Mesenchymal stem cell (in vitro differentiated cells and primary cell): Measurements from ENCODE around the gene MICAL2.

Source experiments
- DNase-seq: peaks from one replicate; pipeline ENCODE4 v3.0.0-alpha.2; 2013
- H2AFZ ChIP-seq: one replicate; pipeline ENCODE4 v1.6.1; 2013; ENCODE audit warnings: low read depth, mild to moderate bottlenecking, control low read depth, inconsistent platforms, low read length, moderate library complexity
- H2AK5ac ChIP-seq: 2 replicates; pipeline ENCODE4 v1.6.1; 2013; ENCODE audit warnings: low read length, moderate library complexity, mild to moderate bottlenecking, inconsistent platforms; ENCODE audit not compliant: severe bottlenecking
- H2BK120ac ChIP-seq: one replicate; pipeline ENCODE4 v1.6.1; 2013; ENCODE audit warnings: low read depth, mild to moderate bottlenecking, inconsistent platforms, low read length, moderate library complexity
- H2BK12ac ChIP-seq, 2 experiments: one replicate each; pipeline ENCODE4 v1.6.1; 2013; ENCODE audit warnings: inconsistent platforms in 2 of 2, low read length in 2 of 2, mild to moderate bottlenecking in 2 of 2, moderate library complexity in 2 of 2, control low read depth in 1 of 2
- H2BK15ac ChIP-seq: one replicate; pipeline ENCODE4 v1.6.1; 2013; ENCODE audit warnings: mild to moderate bottlenecking, low read depth, inconsistent platforms; ENCODE audit not compliant: poor library complexity, severe bottlenecking
- H2BK5ac ChIP-seq: 2 replicates; pipeline ENCODE4 v1.6.1; 2013; ENCODE audit warnings: low read depth, mild to moderate bottlenecking, low read length, control low read depth, inconsistent platforms; ENCODE audit not compliant: poor library complexity, severe bottlenecking
- H3K14ac ChIP-seq, 2 experiments: one replicate each; pipeline ENCODE4 v1.6.1; 2013; ENCODE audit warnings: inconsistent platforms in 2 of 2, low read length in 2 of 2, control low read depth in 1 of 2, mild to moderate bottlenecking in 1 of 2, moderate library complexity in 1 of 2
- H3K18ac ChIP-seq, 2 experiments: one replicate each; pipeline ENCODE4 v1.6.1; 2013; ENCODE audit warnings: inconsistent platforms in 2 of 2, low read length in 2 of 2, control low read depth in 1 of 2, low read depth in 1 of 2, mild to moderate bottlenecking in 1 of 2
- H3K23ac ChIP-seq, 2 experiments: one replicate each; pipeline ENCODE4 v1.6.1; 2013; ENCODE audit warnings: inconsistent platforms in 2 of 2, low read length in 2 of 2, mild to moderate bottlenecking in 2 of 2, moderate library complexity in 2 of 2, control low read depth in 1 of 2
- H3K27ac ChIP-seq: 2 replicates; pipeline ENCODE4 v1.5.1; 2013; ENCODE audit warnings: mild to moderate bottlenecking, moderate library complexity, low read length, control low read depth, inconsistent platforms; ENCODE audit not compliant: poor library complexity, severe bottlenecking
- H3K27me3 ChIP-seq, 2 experiments: 2 replicates each; pipeline versions ENCODE4 v1.6.1 to v1.7.0; 2013; ENCODE audit warnings: low read length in 2 of 2, mild to moderate bottlenecking in 2 of 2, moderate library complexity in 2 of 2, control low read depth in 1 of 2, inconsistent platforms in 1 of 2; ENCODE audit not compliant: control insufficient read depth in 1 of 2, insufficient read depth in 1 of 2
- H3K36me3 ChIP-seq, 2 experiments: 2 replicates each; pipeline versions ENCODE4 v1.6.1 to v1.7.0; 2013; ENCODE audit warnings: low read length in 2 of 2, control low read depth in 1 of 2, inconsistent platforms in 1 of 2, low read depth in 1 of 2, mild to moderate bottlenecking in 1 of 2; ENCODE audit not compliant: insufficient read depth in 2 of 2, control insufficient read depth in 1 of 2
- H3K4ac ChIP-seq, 2 experiments: one replicate each; pipeline ENCODE4 v1.6.1; 2013; ENCODE audit warnings: inconsistent platforms in 2 of 2, low read length in 2 of 2, mild to moderate bottlenecking in 2 of 2, moderate library complexity in 2 of 2, control low read depth in 1 of 2, low read depth in 1 of 2
- H3K4me1 ChIP-seq: 2 replicates; pipeline ENCODE4 v1.6.1; 2013; ENCODE audit warnings: low read depth, low read length, control low read depth; ENCODE audit not compliant: control insufficient read depth, insufficient read depth
- H3K4me2 ChIP-seq: 2 replicates; pipeline ENCODE4 v1.6.1; 2013; ENCODE audit warnings: low read length, mild to moderate bottlenecking, inconsistent platforms; ENCODE audit not compliant: poor library complexity, severe bottlenecking
- H3K4me3 ChIP-seq, 2 experiments: 2 replicates each; pipeline versions ENCODE4 v1.5.1 to v1.7.0; 2013; ENCODE audit warnings: low read length in 2 of 2, mild to moderate bottlenecking in 2 of 2, control low read depth in 1 of 2, low read depth in 1 of 2; ENCODE audit not compliant: insufficient read depth in 1 of 2
- H3K79me1 ChIP-seq: replicated peaks from 2 replicates; pipeline ENCODE4 v1.6.1; 2013; ENCODE audit warnings: mild to moderate bottlenecking, control low read depth, low read length, inconsistent platforms; ENCODE audit not compliant: poor library complexity, severe bottlenecking
- H3K9ac ChIP-seq: 2 replicates; pipeline ENCODE4 v1.7.0; 2013; ENCODE audit warnings: mild to moderate bottlenecking, low read length, moderate library complexity
- H3K9me3 ChIP-seq: 2 replicates; pipeline ENCODE4 v1.7.0; 2013; ENCODE audit warnings: mild to moderate bottlenecking, low read length; ENCODE audit not compliant: control insufficient read depth
- H4K8ac ChIP-seq: one replicate; pipeline ENCODE4 v1.6.1; 2013; ENCODE audit warnings: inconsistent platforms, mild to moderate bottlenecking, low read length, moderate library complexity
- H4K91ac ChIP-seq: one replicate; pipeline ENCODE4 v1.6.1; 2013; ENCODE audit warnings: mild to moderate bottlenecking, low read length, inconsistent platforms
- WGBS: methylation state at CpG from one replicate; pipeline ENCODE4 v1.1.7; 2013; ENCODE audit warnings: mixed read lengths; 5-methylcytosine and 5-hydroxymethylcytosine counted together

The MICAL2 gene

DNA sequence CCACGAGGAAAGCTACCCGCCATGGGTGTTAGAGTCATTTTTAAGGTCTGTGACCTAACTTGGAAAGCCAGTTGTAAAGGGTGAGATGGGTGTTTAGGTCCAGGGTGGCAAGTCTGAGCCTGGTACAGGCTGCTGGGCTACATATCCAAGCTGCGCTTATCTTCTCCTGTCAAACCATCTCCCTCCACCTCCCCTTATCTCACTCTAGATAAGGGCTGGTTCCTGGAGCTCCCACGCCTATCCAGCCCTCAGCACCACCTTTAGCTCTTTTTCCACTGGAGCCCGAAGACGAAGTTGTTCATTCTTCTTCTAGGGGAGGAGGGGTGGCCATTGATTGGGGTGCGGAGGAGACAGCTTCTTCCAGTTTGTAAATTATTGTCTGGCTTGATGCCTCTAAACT lies 48.5 kb downstream of the MICAL2 start:
- Histone ChIP-seq H3K14ac (no peak overlapping the region), H3K18ac (peak overlapping the region; percentile 79 to 92)

DNA sequence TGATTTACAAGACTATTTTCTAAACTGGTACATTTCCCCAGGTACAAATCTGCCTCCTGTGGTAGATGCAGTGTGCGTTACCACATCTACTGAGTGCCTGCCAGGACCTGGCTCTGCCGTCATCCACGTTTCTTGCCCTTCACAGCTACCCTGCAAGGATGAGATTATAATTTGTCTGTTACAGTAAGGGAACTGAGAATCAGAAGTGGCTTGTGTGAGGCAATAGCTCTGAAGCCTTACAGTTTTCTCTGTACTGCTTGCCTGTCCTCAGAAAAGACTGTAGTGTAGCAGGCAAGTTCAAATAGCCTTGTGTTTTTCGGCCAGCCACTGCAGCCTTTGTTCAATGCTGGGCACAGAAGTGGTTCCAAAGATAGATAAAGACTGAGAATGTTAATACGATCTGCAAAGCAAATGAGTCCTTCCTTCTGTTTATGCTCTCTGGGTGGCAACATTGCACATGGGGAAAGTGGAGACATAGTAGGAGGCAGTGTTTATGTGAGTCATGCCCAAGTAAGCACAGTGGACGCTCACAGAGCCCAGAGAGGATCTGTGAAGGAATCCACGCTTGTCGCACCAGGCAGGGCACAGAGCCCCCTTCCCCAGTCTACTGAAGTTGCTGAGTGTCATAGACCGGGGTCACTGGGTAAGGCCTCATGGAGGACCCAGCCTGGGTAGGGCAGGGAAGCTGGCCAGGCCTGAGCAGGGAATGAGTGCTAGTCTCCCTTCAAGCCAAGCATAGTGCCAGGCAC lies 49.1 kb downstream of the MICAL2 start:
- DNase-seq = peak; percentile 98
- Histone ChIP-seq H2BK5ac (peak overlapping the region; percentile 93), H3K79me1 (peaks cover 21% of the 10 kb centered on the region), H2BK12ac (peak overlapping the region; percentile 98 to 100), H2AFZ (no peak overlapping the region), H3K36me3 (peaks cover 22 to 26% of the 10 kb centered on the region in 2 experiments), H3K4me3 (no peak overlapping the region), H3K4me1 (peaks cover 45% of the 10 kb centered on the region), H4K91ac (peak overlapping the region; percentile 98), H3K4me2 (no peak overlapping the region), H3K27me3 (no peaks in the 10 kb centered on the region), H3K9me3 (no peaks in the 10 kb centered on the region), H3K23ac (peak overlapping the region in 1 of 2 experiments; percentile 75), H3K9ac (peak overlapping the region; percentile 54), H3K18ac (peak overlapping the region; percentile 96 to 97), H2BK120ac (peak overlapping the region; percentile 89), H3K14ac (peak overlapping the region in 1 of 2 experiments; percentile 76), H3K4ac (peak overlapping the region; percentile 91 to 93), H3K27ac (peak overlapping the region; percentile 92), H2BK15ac (peak overlapping the region; percentile 87), H2AK5ac (peak overlapping the region; percentile 91), H4K8ac (peak overlapping the region; percentile 78)
- WGBS = 20% methylated on average over 9 of the region's 9 CpGs

More for the DNA sequence above, 48.5 kb downstream of the MICAL2 start:
- H3K27ac ChIP-seq = peak overlapping the region; percentile 92
- H2BK12ac ChIP-seq = peak overlapping the region; percentile 76 to 82
- no peak overlapping the region for H3K23ac ChIP-seq
- H4K91ac ChIP-seq = no peak overlapping the region
- H3K36me3 ChIP-seq = peaks cover 25 to 32% of the 10 kb centered on the region in 2 experiments
- peak overlapping the region; percentile 26 for H2BK15ac ChIP-seq
- no peak overlapping the region for H3K4me2 ChIP-seq
- no peak overlapping the region for H2AFZ ChIP-seq
- peaks cover 21% of the 10 kb centered on the region for H3K79me1 ChIP-seq
- peak overlapping the region; percentile 50 for H2BK120ac ChIP-seq
- DNase-seq = no peak
- H4K8ac ChIP-seq = peak overlapping the region; percentile 66
- H3K4me3 ChIP-seq = no peak overlapping the region
- peak overlapping the region; percentile 39 to 91 for H3K4ac ChIP-seq
- H2BK5ac ChIP-seq = no peak overlapping the region
- H3K27me3 ChIP-seq = no peaks in the 10 kb centered on the region
- H3K9me3 ChIP-seq = no peaks in the 10 kb centered on the region
- peak overlapping the region; percentile 90 for H2AK5ac ChIP-seq
- H3K9ac ChIP-seq = peak overlapping the region; percentile 54
- WGBS = 43% methylated on average over 1 of the region's 7 CpGs
- peaks cover 43% of the 10 kb centered on the region for H3K4me1 ChIP-seq

DNA sequence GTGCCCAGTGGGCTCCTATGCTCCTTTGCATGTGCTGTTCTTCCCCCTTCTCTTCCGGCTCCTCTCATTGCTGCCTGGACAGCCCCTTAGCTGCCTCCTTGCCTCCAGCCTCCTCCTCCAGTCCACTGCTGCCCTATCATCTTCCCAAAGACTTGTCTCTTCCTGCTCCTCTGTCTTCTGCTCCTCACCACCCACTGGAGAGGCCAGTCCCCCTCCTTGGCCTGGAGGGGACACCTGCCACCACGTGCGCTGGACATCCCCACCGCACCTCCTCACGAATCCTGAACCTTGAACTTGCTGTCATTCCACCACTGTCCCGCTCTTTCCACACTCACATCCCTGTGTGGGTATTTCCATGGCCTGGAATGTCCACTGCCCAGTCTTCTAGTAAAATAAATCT lies 49.8 kb downstream of the MICAL2 start:
- H3K36me3 ChIP-seq = peaks cover 19 to 27% of the 10 kb centered on the region in 2 experiments
- peak overlapping the region; percentile 96 to 97 for H3K18ac ChIP-seq
- peak overlapping the region; percentile 93 for H2BK5ac ChIP-seq
- 94% methylated on average over 6 of the region's 6 CpGs for WGBS
- H3K9ac ChIP-seq = peak overlapping the region; percentile 48
- H4K91ac ChIP-seq = peak overlapping the region; percentile 98
- H4K8ac ChIP-seq = peak overlapping the region; percentile 79
- peak overlapping the region; percentile 89 for H2BK120ac ChIP-seq
- H2AFZ ChIP-seq = no peak overlapping the region
- peak overlapping the region; percentile 98 to 100 for H2BK12ac ChIP-seq
- H3K4me3 ChIP-seq = no peak overlapping the region
- no peaks in the 10 kb centered on the region for H3K27me3 ChIP-seq
- H3K4me1 ChIP-seq = peaks cover 49% of the 10 kb centered on the region
- no peak overlapping the region for H3K4me2 ChIP-seq
- H3K27ac ChIP-seq = peak overlapping the region; percentile 92
- H3K23ac ChIP-seq = peak overlapping the region in 1 of 2 experiments; percentile 20
- peak overlapping the region in 1 of 2 experiments; percentile 76 for H3K14ac ChIP-seq
- DNase-seq = no peak
- peak overlapping the region; percentile 91 to 93 for H3K4ac ChIP-seq
- peak overlapping the region; percentile 91 for H2AK5ac ChIP-seq
- H3K9me3 ChIP-seq = no peaks in the 10 kb centered on the region
- H3K79me1 ChIP-seq = peaks cover 21% of the 10 kb centered on the region
- peak overlapping the region; percentile 87 for H2BK15ac ChIP-seq

DNA sequence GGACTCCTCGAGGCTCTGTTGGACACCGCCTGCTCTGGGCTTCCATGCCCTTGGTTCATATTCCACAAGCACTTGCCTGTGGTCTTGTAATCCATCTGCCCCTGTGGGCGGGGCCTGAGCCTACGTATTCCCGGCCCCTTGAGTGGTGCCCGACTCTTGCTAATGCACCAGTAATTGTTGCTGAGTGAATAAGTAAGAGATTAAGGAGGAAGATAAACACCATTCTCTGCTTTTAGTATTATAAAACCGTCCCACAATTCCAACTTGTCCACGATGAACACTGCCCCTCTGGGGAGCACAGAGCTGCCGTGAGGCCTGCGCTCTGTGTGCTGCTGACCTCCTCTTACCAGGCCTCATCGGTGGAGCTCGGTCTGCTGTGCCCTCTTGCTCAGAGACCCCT lies 50.3 kb downstream of the MICAL2 start:
- H2BK15ac ChIP-seq = peak overlapping the region; percentile 6
- no peak overlapping the region for H3K4me2 ChIP-seq
- peaks cover 20% of the 10 kb centered on the region for H3K79me1 ChIP-seq
- no peak overlapping the region for H2BK5ac ChIP-seq
- peak overlapping the region; percentile 89 for H2AK5ac ChIP-seq
- H3K4me1 ChIP-seq = peaks cover 53% of the 10 kb centered on the region
- no peak overlapping the region for H3K23ac ChIP-seq
- peak overlapping the region in 1 of 2 experiments; percentile 67 for H3K4ac ChIP-seq
- H3K9me3 ChIP-seq = no peaks in the 10 kb centered on the region
- 79% methylated on average over 9 of the region's 12 CpGs for WGBS
- no peak overlapping the region for H3K4me3 ChIP-seq
- peak overlapping the region; percentile 92 for H3K27ac ChIP-seq
- H3K27me3 ChIP-seq = no peaks in the 10 kb centered on the region
- peak overlapping the region; percentile 34 to 94 for H2BK12ac ChIP-seq
- H3K14ac ChIP-seq = no peak overlapping the region
- H3K9ac ChIP-seq = no peak overlapping the region
- H3K18ac ChIP-seq = peak overlapping the region; percentile 96 to 97
- peak overlapping the region; percentile 47 for H4K8ac ChIP-seq
- peaks cover 21 to 25% of the 10 kb centered on the region in 2 experiments for H3K36me3 ChIP-seq
- no peak overlapping the region for H2AFZ ChIP-seq
- H4K91ac ChIP-seq = no peak overlapping the region
- DNase-seq = peak; percentile 74
- peak overlapping the region; percentile 89 for H2BK120ac ChIP-seq
